ENCODE data around the gene DOCK1. TPM values are rescaled to one million over a fixed set of nuclear protein-coding genes. Genes with fewer than 3 reads are reported as not detected.

The DOCK1 gene
- total RNA-seq, 2 donors from 2014 or later, result 41.2 to 56.0 TPM

DNA sequence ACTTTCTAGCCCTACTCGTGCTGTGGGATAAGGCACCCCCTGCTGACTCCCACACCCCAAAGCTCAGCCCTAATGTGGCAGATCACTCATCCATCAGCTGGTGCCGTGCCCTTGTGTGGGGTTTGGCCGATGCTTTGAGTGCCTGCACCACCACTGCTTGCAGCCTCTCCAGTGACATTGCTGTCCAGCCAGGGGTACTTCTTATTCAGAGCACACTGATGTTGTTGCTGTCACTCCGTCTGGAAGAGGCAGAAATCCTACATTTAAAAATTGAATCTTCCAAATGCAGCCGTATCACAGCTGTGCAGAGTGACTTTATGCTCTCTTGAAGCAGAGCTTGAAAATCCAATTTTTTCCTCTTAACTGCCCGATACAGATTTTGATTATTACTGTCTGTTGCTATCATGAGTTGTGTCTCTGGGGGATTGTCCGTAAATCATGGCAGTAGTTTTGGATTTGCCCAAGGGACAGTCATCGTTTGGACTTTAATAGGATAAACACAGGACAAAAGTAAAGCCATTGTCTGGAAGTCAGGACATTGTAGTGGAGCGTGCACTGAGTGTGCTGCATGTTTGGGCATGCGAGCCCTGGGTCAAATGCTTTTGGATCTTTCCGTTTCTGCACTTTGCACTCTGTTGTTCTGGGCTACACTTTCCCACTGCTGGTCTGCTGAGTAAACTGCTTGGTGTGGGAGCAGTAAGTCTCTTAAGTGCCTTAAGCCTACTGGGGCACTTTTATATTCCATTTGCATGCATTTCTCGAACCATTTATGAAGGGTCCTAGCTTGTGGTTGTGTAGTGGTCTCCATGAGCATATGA lies 128.2 kb downstream of the DOCK1 start:
- H3K4me3 ChIP-seq, result no peak overlapping the region
- TF ChIP-seq POLR2A (IDR thresholded peaks at IDR 0.05), result no peak
- TF ChIP-seq, protein P1, sequence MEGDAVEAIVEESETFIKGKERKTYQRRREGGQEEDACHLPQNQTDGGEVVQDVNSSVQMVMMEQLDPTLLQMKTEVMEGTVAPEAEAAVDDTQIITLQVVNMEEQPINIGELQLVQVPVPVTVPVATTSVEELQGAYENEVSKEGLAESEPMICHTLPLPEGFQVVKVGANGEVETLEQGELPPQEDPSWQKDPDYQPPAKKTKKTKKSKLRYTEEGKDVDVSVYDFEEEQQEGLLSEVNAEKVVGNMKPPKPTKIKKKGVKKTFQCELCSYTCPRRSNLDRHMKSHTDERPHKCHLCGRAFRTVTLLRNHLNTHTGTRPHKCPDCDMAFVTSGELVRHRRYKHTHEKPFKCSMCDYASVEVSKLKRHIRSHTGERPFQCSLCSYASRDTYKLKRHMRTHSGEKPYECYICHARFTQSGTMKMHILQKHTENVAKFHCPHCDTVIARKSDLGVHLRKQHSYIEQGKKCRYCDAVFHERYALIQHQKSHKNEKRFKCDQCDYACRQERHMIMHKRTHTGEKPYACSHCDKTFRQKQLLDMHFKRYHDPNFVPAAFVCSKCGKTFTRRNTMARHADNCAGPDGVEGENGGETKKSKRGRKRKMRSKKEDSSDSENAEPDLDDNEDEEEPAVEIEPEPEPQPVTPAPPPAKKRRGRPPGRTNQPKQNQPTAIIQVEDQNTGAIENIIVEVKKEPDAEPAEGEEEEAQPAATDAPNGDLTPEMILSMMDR (IDR thresholded peaks at IDR 0.05), result no peak
- TF ChIP-seq POLR2AphosphoS5 (IDR thresholded peaks at IDR 0.05), result no peak
- intact Hi-C loops (cut with DNase I), result no loop called here
- H3K4me1 ChIP-seq (replicated peaks), result no peaks in the 10 kb centered on the region
- no peak overlapping the region for H3K27ac ChIP-seq
- DNase-seq (ENCODE audit: low spot score), result peak; percentile 16
- peaks cover 0 to 8% of the 10 kb centered on the region in 2 donors for H3K36me3 ChIP-seq
- no peaks in the 10 kb centered on the region for H3K27me3 ChIP-seq (replicated peaks; ENCODE audit: insufficient read depth)
- WGBS, result 55% methylated on average over 12 of the region's 12 CpGs
- H3K9me3 ChIP-seq, result no peaks in the 10 kb centered on the region

DNA sequence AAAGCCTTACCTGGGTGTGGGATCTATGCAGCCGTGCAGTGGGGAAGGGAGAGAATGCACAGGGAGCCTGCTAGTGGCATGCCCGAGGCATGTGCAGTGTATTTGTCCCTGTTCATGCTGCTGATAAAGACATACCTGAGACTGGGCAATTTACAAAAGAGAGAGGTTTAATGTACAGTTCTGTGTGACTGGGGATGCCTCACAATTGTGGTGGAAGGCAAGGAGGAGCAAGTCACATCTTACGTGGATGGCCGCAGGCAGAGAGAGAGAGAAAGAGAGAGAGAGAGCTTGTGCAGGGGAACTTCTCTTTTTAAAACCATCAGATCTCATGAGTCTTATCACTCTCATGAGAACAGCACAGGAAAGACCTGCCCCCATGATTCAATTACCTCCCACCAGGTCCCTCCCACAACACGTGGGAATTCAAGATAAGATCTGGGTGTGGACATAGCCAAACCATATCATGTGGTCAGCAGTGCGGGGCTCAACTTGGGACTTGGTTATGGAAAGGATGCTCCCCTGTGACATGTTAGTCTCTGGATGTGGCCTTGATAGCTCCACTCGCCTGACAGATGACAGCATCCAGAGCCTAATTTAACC lies 128.9 kb downstream of the DOCK1 start:
- no peaks in the 10 kb centered on the region for H3K9me3 ChIP-seq
- 71% methylated on average over 7 of the region's 7 CpGs for WGBS
- no peak overlapping the region for H3K27ac ChIP-seq
- no peaks in the 10 kb centered on the region for H3K4me1 ChIP-seq (replicated peaks)
- TF ChIP-seq POLR2AphosphoS5 (IDR thresholded peaks at IDR 0.05), result no peak
- TF ChIP-seq POLR2A (IDR thresholded peaks at IDR 0.05), result no peak
- TF ChIP-seq, protein P1 (IDR thresholded peaks at IDR 0.05), result no peak
- peaks cover 0 to 6% of the 10 kb centered on the region in 2 donors for H3K36me3 ChIP-seq
- H3K4me3 ChIP-seq, result no peak overlapping the region
- H3K27me3 ChIP-seq (replicated peaks; ENCODE audit: insufficient read depth), result no peaks in the 10 kb centered on the region
- intact Hi-C loops (cut with DNase I), result no loop called here
- DNase-seq (ENCODE audit: low spot score), result no peak

DNA sequence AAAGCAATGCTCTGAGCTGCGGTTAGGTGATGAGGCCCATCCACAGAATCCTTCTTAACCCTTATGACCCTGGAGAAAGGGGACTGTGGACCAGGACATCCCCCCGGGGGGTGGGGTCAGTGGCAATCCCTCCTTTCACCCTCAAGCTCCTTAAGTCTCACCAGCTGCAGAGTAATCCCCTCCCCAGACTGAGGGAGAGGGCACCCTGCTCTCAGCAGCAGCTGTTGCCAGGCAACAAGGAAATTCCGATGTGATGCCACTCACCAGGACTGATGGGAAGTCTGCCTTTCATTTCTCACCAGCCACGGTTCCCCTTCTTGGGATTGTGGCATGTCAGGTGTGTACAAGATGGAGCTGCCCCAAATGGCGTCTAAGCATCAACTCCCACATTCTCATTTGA lies 129.6 kb downstream of the DOCK1 start:
- 96% methylated on average over 5 of the region's 5 CpGs for WGBS
- no peaks in the 10 kb centered on the region for H3K4me1 ChIP-seq (replicated peaks)
- TF ChIP-seq POLR2A (IDR thresholded peaks at IDR 0.05) (no peak), POLR2AphosphoS5 (IDR thresholded peaks at IDR 0.05) (no peak)
- TF ChIP-seq, protein P1 (IDR thresholded peaks at IDR 0.05), result no peak
- intact Hi-C loops (cut with DNase I), result no loop called here
- no peaks in the 10 kb centered on the region for H3K36me3 ChIP-seq
- no peak overlapping the region for H3K27ac ChIP-seq
- no peak overlapping the region for H3K4me3 ChIP-seq
- DNase-seq (ENCODE audit: low spot score), result no peak
- no peaks in the 10 kb centered on the region for H3K27me3 ChIP-seq (replicated peaks; ENCODE audit: insufficient read depth)
- no peaks in the 10 kb centered on the region for H3K9me3 ChIP-seq

DNA sequence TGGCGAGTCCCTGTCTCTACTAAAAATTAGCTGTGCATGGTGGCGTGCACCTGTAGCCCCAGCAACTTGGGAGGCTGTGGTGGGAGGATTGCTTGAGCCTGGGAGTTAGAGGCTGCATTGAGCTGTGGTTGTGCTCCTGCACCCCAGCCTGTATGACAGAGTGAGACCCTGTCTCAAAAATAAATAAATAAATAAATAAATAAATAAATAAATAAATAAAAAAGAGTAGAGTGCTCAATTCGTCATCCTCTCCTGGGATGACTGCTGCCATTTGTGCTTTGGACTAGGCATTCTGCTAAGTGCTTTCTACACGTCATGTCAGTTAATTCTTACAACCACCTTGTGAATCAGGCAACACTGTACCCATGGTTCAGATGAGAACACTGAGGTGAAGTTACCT lies 130.6 kb downstream of the DOCK1 start:
- WGBS, result 96% methylated on average over 4 of the region's 4 CpGs
- no peak overlapping the region for H3K4me3 ChIP-seq
- intact Hi-C loops (cut with DNase I), result no loop called here
- DNase-seq (ENCODE audit: low spot score), result no peak
- H3K27me3 ChIP-seq (replicated peaks; ENCODE audit: insufficient read depth), result no peaks in the 10 kb centered on the region
- H3K36me3 ChIP-seq, result no peaks in the 10 kb centered on the region
- no peak overlapping the region for H3K27ac ChIP-seq
- H3K4me1 ChIP-seq (replicated peaks), result no peaks in the 10 kb centered on the region
- TF ChIP-seq POLR2AphosphoS5 (IDR thresholded peaks at IDR 0.05) (no peak), POLR2A (IDR thresholded peaks at IDR 0.05) (no peak)
- TF ChIP-seq, protein P1 (IDR thresholded peaks at IDR 0.05), result no peak
- no peaks in the 10 kb centered on the region for H3K9me3 ChIP-seq
